COLO829 (cell line): ENCODE data around the gene GRID2.
"Not testable (repeated sequence)": the region's sequence is repeated elsewhere in the genome, so short reads cannot be mapped to it uniquely, and the experiment has no call there.

Experiments used
- DNase-seq: peaks from one replicate; pipeline ENCODE4 v3.0.0; 2012; ENCODE audit warnings: low spot score

The GRID2 gene

DNA sequence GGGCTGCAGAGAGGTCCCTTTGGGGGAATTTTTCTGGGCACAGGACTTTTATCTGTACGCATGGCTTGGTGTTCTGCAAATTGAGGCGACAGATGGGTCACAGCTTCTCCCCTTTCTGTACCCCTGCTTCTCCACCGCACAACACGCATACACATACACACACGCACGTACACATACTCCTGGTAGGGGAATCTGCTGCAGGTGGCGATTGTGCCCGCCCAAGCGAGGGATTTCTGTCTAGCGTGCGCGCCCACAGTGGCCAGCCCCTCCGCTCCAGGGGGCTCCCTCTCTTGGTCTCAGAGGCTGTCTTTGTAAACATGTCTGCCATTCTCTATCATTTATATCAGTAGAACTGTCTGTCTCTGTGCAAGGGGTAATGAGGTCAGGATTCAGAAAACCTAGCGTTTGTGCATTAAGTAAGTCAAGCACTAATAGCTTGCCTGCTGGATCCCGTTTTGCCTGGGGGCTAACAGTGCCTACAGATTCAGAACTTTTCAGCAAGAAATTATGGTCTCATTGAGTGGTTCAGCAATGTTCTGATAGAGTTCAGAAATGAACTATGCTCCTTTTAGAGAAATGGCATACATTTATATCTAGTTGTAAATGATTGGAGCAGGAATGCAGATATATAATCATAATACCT, 2.2 kb downstream of the GRID2 start:
- DNase-seq = no peak

DNA sequence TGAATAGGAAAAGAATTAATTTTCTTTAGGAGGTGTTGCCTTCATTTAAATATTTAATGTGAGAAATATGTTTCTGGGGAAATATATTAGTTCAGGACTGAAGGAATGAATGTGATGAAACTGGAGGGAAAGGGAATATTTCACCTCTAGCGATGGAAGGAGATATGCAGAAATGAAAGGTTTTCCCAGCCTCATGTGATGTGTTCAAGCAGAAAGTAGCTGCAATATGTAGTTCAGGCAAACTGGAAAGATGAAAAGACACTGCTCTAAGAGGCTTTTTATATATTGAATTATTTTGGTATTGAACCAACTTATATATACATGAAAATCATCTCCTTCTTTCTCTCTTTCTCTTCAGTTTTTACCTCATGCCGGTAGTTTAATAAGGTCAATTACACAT, 3.4 kb downstream of the GRID2 start:
- DNase-seq = no peak

- no peak for DNase-seq
Observed at GRCh38 chr4:92307866-92308265, 4.1 kb downstream of the GRID2 start.

- DNase-seq = no peak
Observed at GRCh38 chr4:92317047-92317446, 13.3 kb downstream of the GRID2 start.

DNA sequence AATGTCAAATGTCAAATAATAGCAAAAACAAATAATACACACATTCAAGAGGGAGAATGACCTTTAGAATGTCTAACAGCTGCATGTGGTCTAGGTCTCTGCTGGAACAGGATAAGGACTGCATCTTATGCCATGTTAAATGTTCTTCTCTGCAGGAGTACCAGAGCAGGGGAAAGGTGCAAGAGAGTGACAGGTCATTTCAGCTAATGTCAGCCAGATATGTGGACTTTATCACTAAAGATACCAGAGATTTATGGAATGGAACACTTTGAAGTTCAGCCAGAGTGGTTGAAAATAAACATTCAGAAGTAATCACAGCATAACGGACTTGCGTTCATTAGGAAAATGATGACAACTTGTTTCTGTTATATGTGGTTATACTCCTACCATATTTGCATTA, 24.3 kb downstream of the GRID2 start:
- no peak for DNase-seq

DNA sequence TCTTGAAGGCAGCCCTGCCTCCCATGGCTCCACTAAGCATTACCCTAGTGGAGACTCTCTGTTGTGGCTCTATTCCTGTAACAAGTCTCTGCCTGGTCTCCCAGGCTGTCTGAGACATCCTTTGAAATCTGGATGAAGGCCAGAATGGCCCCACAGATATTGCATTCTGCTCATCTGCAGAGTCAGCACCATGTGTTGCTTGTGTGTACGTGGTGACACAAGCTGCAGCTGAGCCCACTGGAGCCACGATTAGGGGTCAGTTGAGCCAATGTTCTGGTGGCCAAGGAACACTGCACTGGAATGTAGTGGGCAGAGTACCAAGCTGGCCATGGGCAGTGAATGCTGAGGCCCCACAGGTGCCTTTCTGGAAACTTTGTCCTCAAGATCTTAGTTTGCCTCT, 29.2 kb downstream of the GRID2 start:
- no peak for DNase-seq

DNA sequence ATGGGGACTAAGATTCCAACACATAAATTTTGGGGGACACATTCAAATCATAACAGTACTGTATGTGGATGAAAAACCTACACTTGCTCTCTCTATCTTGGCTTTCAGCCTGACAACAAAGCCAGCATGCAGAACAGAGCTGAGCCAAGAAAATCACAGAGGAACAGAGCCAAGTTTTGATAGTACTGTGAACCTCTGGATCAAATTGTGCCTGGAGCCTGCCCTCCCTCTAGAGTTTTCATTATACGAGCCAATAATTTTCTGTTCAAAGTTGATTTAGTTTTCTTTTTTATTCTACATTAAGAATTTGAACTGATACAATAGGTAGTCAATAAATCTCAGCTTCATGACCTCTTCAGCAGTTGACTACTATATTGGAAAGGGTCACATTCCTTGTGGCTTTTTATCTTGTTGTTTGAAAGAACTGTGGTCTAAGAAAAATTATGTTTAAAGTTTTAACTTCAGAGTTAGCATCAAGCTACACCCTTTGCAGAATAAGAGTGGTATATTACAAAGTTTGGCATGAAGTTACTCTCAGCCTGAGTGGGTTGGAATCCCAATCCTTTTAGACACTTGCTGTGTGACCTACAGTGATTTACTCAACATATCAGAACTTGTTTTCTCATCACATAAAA, 31.1 kb downstream of the GRID2 start:
- no peak for DNase-seq

- no peak for DNase-seq
Observed at GRCh38 chr4:92339676-92340075, 35.9 kb downstream of the GRID2 start.

DNA sequence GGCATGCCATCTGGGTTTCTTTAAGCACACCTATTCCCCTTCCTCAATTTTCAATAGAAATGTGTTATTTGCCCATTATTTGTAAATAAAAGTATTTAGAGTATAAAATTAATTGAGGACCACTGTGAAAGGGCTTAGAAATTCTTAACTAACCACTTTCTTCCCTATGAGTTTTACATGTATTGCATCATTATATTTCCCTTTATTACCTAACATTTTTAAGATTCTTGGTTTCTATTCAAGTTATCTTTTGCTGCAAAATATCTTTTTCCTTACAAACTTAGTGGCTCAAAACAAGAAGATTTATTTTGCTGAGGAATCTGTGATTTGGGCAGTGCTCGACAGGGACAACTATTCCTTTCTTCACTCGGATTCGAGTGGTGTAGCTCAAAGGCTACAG, 40.5 kb downstream of the GRID2 start:
- no peak for DNase-seq

- DNase-seq = no peak
Observed at GRCh38 chr4:92346289-92346688, 42.5 kb downstream of the GRID2 start.

DNA sequence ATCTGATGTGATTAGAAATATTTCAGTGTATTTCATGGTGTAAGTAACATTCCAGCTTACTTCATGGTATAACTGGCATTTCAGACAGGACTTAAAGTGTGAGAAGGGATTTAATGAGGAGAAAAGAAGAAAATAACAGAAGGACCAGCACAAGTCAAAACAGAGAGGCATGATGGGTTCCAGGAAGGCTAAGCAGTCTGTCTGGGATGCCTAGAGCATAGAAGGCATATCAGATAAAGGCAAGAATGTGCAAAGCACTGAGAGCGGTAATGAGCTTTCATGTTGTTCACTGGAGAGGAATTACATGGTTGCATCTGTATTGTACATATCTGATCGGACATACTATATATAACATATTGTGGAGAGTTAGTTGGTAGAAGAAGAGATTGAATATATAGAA, 54.2 kb downstream of the GRID2 start:
- no peak for DNase-seq

- DNase-seq = no peak
Observed at GRCh38 chr4:92359491-92359890, 55.7 kb downstream of the GRID2 start.

- peak; percentile 2 for DNase-seq
Observed at GRCh38 chr4:92362028-92362427, 58.3 kb downstream of the GRID2 start.

- no peak for DNase-seq
Observed at GRCh38 chr4:92368653-92369052, 64.9 kb downstream of the GRID2 start.

GRCh38 chr4:92381616-92382015, 77.8 kb downstream of the GRID2 start:
- DNase-seq = no peak

DNA sequence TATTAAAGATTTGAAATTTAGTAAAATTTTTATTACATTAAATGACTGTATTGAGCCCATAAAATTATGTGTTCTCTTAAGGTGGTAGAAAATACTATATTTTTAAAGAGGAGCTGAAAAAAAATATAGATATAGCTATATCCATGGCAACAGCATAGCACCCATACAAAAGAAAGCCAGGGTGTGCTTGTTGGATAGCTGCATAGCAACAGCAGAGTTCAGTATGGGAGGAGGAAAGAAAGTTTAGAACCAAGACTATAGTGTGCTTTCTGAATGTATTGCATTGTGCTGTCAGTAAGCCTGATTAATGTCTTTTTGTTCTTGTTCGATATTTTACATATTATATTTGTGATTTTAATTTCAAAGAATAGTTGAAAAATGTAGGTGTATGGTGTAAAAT, 78.4 kb downstream of the GRID2 start:
- no peak for DNase-seq

GRCh38 chr4:92387459-92388069, 83.8 kb downstream of the GRID2 start:
- peak; percentile 40 for DNase-seq

DNA sequence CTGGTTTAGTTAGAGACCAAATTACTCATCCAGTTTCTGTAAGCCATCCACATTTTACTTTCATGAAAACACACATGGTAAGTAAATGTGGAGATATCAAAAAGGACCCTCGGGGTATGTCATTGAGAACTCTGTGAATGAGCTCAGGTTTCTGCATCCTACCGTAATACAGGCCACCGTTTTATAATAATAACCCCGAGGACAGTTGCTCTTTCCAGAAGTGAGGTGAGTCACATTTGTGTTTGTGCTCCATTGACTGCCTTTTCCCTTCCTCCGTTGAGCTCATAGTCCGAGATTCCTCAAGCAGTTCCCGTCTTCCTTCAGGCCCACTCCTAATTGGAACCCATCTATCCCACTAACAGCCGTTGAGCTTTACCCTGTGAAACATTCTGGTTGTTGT, 95.3 kb downstream of the GRID2 start:
- peak; percentile 7 for DNase-seq

DNA sequence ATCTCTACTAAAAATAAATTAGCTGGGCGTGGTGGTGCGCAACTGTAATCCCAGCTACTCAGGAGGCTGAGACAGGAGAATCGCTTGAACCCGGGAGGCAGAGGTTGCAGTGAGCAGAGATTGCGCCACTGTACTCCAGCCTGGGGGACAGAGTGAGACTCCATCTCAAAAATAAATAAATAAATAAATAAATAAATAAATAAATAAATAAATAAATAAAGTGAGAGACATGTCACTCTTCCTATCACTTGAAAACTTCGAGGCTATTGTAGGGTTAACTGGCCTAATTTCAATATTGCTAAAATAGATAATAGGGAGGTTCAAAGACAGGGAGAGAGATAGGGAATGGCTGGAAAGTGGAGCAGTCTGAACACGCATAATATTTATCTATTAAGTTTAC, 99.8 kb downstream of the GRID2 start:
- DNase-seq = not testable (repeated sequence)

DNA sequence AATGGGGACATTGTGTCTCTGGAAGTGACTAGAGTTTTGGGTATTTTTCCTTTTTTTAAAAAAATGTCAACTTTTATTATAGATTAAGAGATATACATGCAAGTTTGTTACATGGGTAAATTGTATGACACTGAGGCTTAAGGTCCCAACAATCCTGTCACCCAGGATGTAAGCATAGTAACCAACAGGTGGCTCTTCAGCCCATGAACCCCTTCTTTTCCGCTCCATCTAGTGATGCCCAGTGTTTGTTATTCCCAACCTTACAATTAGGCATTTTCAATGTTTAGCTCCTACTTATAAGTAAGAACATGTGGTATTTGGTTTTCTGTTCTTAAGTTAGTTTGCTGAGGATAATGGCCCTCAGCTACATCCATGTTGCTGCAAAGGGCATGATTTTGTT, 102.7 kb downstream of the GRID2 start:
- DNase-seq = no peak

- DNase-seq = no peak
Observed at GRCh38 chr4:92421920-92422319, 118.2 kb downstream of the GRID2 start.

- no peak for DNase-seq
Observed at GRCh38 chr4:92433272-92433758, 129.5 kb downstream of the GRID2 start.

DNA sequence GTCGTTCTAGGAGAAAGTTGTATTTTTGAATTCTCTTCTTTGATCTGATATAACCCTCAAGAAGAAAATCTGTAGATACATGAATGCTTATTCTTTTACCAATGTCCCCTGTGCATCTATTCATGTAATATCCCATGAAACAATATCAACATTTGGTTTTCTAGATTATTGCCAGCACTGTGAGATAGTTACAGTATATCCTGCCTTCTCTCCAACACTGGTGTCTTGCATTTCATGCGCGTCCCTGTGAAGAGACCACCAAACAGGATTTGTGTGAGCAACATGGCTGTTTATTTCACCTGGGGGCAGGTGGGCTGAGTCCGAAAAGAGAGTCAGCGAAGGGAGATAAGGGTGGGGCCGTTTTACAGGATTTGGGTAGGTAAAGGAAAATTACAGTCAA, 135.0 kb downstream of the GRID2 start:
- not testable (repeated sequence) for DNase-seq

GRCh38 chr4:92442131-92442530, 138.4 kb downstream of the GRID2 start:
- DNase-seq = not testable (repeated sequence)
